ENCODE results near the gene CHIC2.

DNA sequence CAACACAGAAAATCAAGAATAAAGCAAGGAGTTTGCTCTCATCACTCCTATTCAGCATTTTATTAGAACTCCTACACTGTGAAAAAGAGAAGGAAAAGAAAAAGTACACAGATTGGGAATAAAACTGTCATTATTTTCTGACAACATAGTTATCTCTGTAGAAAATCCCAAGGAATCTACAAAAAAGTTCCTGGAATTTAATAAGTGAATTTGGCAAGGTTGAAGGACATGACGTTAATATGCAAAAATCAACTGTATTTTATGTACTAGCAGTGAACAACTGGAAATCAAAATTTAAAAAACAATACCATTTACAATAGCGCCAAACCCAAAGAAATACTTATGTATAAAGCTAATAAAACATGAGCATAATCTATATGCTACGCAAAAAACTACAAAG lies 26.3 kb downstream of the CHIC2 start:
- TF ChIP-seq EZH2 (IDR thresholded peaks at IDR 0.05; ENCODE audit: borderline replicate concordance, low read depth, low read length, severe bottlenecking): no peak
- TF ChIP-seq, protein P1, sequence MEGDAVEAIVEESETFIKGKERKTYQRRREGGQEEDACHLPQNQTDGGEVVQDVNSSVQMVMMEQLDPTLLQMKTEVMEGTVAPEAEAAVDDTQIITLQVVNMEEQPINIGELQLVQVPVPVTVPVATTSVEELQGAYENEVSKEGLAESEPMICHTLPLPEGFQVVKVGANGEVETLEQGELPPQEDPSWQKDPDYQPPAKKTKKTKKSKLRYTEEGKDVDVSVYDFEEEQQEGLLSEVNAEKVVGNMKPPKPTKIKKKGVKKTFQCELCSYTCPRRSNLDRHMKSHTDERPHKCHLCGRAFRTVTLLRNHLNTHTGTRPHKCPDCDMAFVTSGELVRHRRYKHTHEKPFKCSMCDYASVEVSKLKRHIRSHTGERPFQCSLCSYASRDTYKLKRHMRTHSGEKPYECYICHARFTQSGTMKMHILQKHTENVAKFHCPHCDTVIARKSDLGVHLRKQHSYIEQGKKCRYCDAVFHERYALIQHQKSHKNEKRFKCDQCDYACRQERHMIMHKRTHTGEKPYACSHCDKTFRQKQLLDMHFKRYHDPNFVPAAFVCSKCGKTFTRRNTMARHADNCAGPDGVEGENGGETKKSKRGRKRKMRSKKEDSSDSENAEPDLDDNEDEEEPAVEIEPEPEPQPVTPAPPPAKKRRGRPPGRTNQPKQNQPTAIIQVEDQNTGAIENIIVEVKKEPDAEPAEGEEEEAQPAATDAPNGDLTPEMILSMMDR (IDR thresholded peaks at IDR 0.05; ENCODE audit: borderline replicate concordance, extremely low read depth, low read length, poor library complexity, severe bottlenecking): no peak
